K562 (cell line): Measurements from ENCODE around the gene MRGPRF. TPM values are rescaled to one million over a fixed set of nuclear protein-coding genes. Genes with fewer than 3 reads are reported as not detected.

ENCODE experiments used
- ARID2 ChIP-seq: fragments of 450-650 bp; IDR thresholded peaks from 2 replicates; pipeline ENCODE4 v1.6.1; 2017; ENCODE audit warnings: antibody characterized with exemption, mild to moderate bottlenecking
- ATF6 ChIP-seq: sonication (generic); formaldehyde crosslinking; IDR thresholded peaks from 2 replicates; pipeline ENCODE4 v1.4.0; 2020; ENCODE audit warnings: mild to moderate bottlenecking, missing genetic modification reagents
- CHD4 ChIP-seq: fragments of 200-600 bp; sonication (generic); IDR thresholded peaks from 3 replicates; pipeline ENCODE4 v1.6.1; 2012; ENCODE audit warnings: low read depth, mild to moderate bottlenecking, mixed read lengths, low read length, inconsistent platforms; ENCODE audit not compliant: insufficient read depth, insufficient replicate concordance, poor library complexity, severe bottlenecking
- CTBP1 ChIP-seq: fragments of 450-650 bp; IDR thresholded peaks from 2 replicates; pipeline ENCODE4 v1.6.1; 2016; ENCODE audit warnings: borderline replicate concordance
- E2F1 ChIP-seq: sonication (generic); formaldehyde crosslinking; IDR thresholded peaks from 2 replicates; pipeline ENCODE4 v1.8.1; 2023; ENCODE audit warnings: mild to moderate bottlenecking, missing genetic modification reagents, moderate library complexity
- ELF2 ChIP-seq: fragments of 250-450 bp; sonication (Bioruptor Pico); IDR thresholded peaks from 2 replicates; pipeline ENCODE4 v1.5.0; 2021; ENCODE audit warnings: mild to moderate bottlenecking
- HDAC3 ChIP-seq: fragments of 450-650 bp; IDR thresholded peaks from 2 replicates; pipeline ENCODE4 v1.6.1; 2018; ENCODE audit warnings: borderline replicate concordance, mild to moderate bottlenecking, moderate library complexity; ENCODE audit not compliant: partially characterized antibody
- MCM3 ChIP-seq: fragments of 450-650 bp; IDR thresholded peaks from 2 replicates; pipeline ENCODE4 v1.6.1; 2016
- MYBL2 ChIP-seq, 2 experiments: fragments of 450-650 bp in 1 of 2; sonication (generic) in 1 of 2; formaldehyde crosslinking in 1 of 2; IDR thresholded peaks; 2 replicates each; pipeline versions ENCODE4 v1.6.1 to v1.8.1; 2017 to 2022; ENCODE audit warnings: borderline replicate concordance in 1 of 2, inconsistent platforms in 1 of 2, low read depth in 1 of 2, mild to moderate bottlenecking in 1 of 2, missing genetic modification reagents in 1 of 2, moderate library complexity in 1 of 2
- NELFE ChIP-seq: IDR thresholded peaks from 2 replicates; pipeline ENCODE4 v1.6.1; 2011; ENCODE audit warnings: mild to moderate bottlenecking; ENCODE audit not compliant: insufficient read depth, insufficient read length
- NEUROD1 ChIP-seq: fragments of 150-350 bp; IDR thresholded peaks from 2 replicates; pipeline ENCODE4 v1.6.1; 2014; ENCODE audit warnings: borderline replicate concordance, low read length, low read depth; ENCODE audit not compliant: partially characterized antibody
- NFYB ChIP-seq: IDR thresholded peaks from 2 replicates; pipeline ENCODE4 v1.6.1; 2011; ENCODE audit warnings: mild to moderate bottlenecking, moderate library complexity; ENCODE audit not compliant: insufficient read length; ENCODE audit errors: extremely low read depth
- PML ChIP-seq: IDR thresholded peaks from 2 replicates; pipeline ENCODE4 v1.6.1; 2012; ENCODE audit warnings: low read length, inconsistent platforms
- RBM17 ChIP-seq: fragments of 200-400 bp; formaldehyde crosslinking; IDR thresholded peaks from 2 replicates; pipeline ENCODE4 v1.6.1; 2017; ENCODE audit warnings: low read depth, mild to moderate bottlenecking, low read length, borderline replicate concordance
- SAFB ChIP-seq: fragments of 200-400 bp; formaldehyde crosslinking; IDR thresholded peaks from 2 replicates; pipeline ENCODE4 v1.6.1; 2017; ENCODE audit warnings: low read depth, low read length, borderline replicate concordance
- ZBTB12 ChIP-seq: fragments of 250-450 bp; sonication (Bioruptor Pico); IDR thresholded peaks from 2 replicates; pipeline ENCODE4 v1.4.0; 2020
- ZBTB33 ChIP-seq: sonication (generic); formaldehyde crosslinking; IDR thresholded peaks from 2 replicates; pipeline ENCODE4 v1.8.1; 2023; ENCODE audit warnings: mild to moderate bottlenecking, missing genetic modification reagents
- ZEB2 ChIP-seq: fragments of 450-650 bp; IDR thresholded peaks from 2 replicates; pipeline ENCODE4 v1.6.1; 2016
- ZNF174 ChIP-seq: fragments of 250-450 bp; sonication (Bioruptor Pico); IDR thresholded peaks from 2 replicates; pipeline ENCODE4 v1.4.0; 2020; ENCODE audit warnings: mild to moderate bottlenecking
- ZNF316 ChIP-seq: fragments of 450-650 bp; IDR thresholded peaks from 2 replicates; pipeline ENCODE4 v1.6.1; 2016
- ZNF354B ChIP-seq: fragments of 250-450 bp; sonication (Bioruptor Pico); IDR thresholded peaks from 2 replicates; pipeline ENCODE4 v1.4.0; 2020
- ZNF561 ChIP-seq: fragments of 450-650 bp; formaldehyde crosslinking; conservative IDR thresholded peaks from 2 replicates; pipeline ENCODE4 v1.4.0; 2020; ENCODE audit warnings: mild to moderate bottlenecking, moderate library complexity
- ZNF785 ChIP-seq: fragments of 250-450 bp; sonication (Bioruptor Pico); IDR thresholded peaks from 2 replicates; pipeline ENCODE4 v1.4.0; 2020; ENCODE audit warnings: mild to moderate bottlenecking
- polyA plus RNA-seq, 8 experiments: library from polyadenylated mRNA; depleted of rRNA in 4 of 8; stranded (reverse) in 5 of 8; unstranded in 3 of 8; fragments of >200 nt; fragmentation: Nextera tagmentation in 2 of 8; fragmentation: Illumina TruSeq in 1 of 8; extraction: Ambion mirVana in 2 of 8; extraction: Trizol in 1 of 8; gene quantifications; 2 replicates each; pipeline versions ENCODE4 v1.2.1 to v1.2.3, GENCODE V29; 2011 to 2014; ENCODE audit warnings: inconsistent platforms in 1 of 8, missing spikeins in 1 of 8
- total RNA-seq, 7 experiments: library from RNA; depleted of rRNA in 6 of 7; stranded (reverse); fragments of >200 nt in 6 of 7; fragmentation: Illumina TruSeq in 2 of 7; extraction: Trizol in 2 of 7; gene quantifications; 2 replicates each; pipeline versions ENCODE4 v1.2.1 to v1.2.3, GENCODE V29; 2011 to 2021; ENCODE audit warnings: low replicate concordance in 1 of 7

The MRGPRF gene
- total and polyA plus RNA-seq, 9 of the 15 experiments (the other 6 are each of a cell fraction or from before 2014, with no cell fraction given), result not detected

GRCh38 chr11:68974421-68975194 lies 38.4 kb downstream of the MRGPRF start (continued):
- no peak for TF ChIP-seq MYBL2 (IDR thresholded peaks at IDR 0.05; ENCODE audit: low read depth)
- no peak for TF ChIP-seq MYBL2 (CRISPR knock-in tag; IDR thresholded peaks at IDR 0.05; ENCODE audit: borderline replicate concordance)
- peak; percentile 42 for TF ChIP-seq NFYB
- no peak for TF ChIP-seq PML
- TF ChIP-seq ZNF174 (CRISPR knock-in tag), result no peak
- no peak for TF ChIP-seq ELF2
- TF ChIP-seq ZEB2, result no peak
- TF ChIP-seq ARID2, result no peak
- TF ChIP-seq NELFE, result no peak
- TF ChIP-seq CHD4, result no peak
- peak; percentile 41; the same call in 1 of the 2 replicates for TF ChIP-seq CTBP1
- no peak for TF ChIP-seq ZNF354B (CRISPR knock-in tag)
- TF ChIP-seq HDAC3, result no peak
- no peak for TF ChIP-seq RBM17
- no peak for TF ChIP-seq ZNF316
- no peak for TF ChIP-seq ZBTB12
- no peak for TF ChIP-seq ZBTB33 (CRISPR knock-in tag)
- TF ChIP-seq NEUROD1, result no peak
- no peak for TF ChIP-seq ZNF785 (CRISPR knock-in tag)
- no peak for TF ChIP-seq E2F1 (CRISPR knock-in tag)
- TF ChIP-seq ZNF561 (CRISPR knock-in tag), result no peak
- no peak for TF ChIP-seq SAFB
- no peak for TF ChIP-seq MCM3
- no peak for TF ChIP-seq ATF6
